GM04503 (cell line): ENCODE results near the gene DKC1.

Source experiments
- DNase-seq: peaks from one replicate; pipeline ENCODE4 v3.0.0-alpha.2; 2012; ENCODE audit warnings: low read depth

Gene DKC1

DNA sequence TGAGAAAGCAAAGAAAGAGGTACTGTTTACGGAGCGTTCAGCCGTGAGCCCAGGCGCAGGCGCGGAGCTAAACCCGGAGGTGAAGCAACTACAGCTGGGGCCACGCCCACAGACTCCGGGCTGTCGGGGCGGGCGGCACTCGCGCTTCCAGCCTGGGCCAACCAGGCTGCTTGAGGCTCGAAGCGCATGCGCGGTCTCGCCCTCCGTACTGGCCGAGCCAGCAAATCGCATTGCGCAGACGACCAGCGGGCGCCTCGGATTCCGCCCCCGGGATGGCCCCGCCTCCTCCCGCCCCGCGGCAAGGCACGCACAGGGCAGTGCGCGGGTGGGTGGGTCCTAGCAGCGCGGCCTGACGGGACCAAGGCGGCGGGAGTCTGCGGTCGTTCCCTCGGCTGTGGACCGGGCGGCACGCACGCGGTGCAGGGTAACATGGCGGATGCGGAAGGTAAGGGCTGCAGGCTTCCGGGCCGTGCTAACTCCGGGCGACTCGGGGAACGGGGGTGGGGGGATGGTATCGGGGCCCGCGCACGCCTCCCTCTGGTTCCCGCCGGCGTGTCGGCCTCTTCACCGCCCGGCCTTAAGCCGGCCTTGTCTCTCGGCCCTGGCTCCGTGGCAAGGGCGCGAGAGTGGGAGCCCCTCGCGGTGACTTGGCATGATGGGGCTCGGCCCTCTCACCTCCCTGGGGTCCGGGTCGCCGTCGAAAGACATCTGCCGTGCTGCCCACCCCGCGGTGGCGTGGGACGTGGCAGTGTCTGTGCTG, at the start of gene DKC1:
DKC1 (plus strand) TSS at position 328 of the 760 bp plus-strand sequence; CDS start at position 430, 102 bp downstream.
- DNase-seq = peak; percentile 50

DNA sequence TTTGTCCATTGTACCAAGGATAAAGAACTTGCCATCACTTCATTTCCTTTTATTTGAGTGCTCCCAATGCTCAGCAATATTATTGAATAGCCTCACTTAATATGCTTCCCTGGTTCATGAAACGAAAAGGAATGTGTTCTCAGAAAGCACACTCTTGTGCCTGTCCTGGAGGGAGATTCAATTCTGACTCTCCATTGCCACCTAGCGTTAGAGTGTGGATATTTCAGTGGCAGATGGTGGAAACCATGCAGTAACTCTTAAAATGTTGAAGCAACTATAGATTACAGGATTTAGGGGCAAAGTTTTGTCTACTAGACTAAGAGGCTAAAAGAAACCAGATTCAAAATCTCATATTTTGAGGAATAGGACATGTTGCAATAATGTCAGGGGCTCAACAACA, 47.7 kb upstream of the DKC1 start:
- DNase-seq = no peak

DNA sequence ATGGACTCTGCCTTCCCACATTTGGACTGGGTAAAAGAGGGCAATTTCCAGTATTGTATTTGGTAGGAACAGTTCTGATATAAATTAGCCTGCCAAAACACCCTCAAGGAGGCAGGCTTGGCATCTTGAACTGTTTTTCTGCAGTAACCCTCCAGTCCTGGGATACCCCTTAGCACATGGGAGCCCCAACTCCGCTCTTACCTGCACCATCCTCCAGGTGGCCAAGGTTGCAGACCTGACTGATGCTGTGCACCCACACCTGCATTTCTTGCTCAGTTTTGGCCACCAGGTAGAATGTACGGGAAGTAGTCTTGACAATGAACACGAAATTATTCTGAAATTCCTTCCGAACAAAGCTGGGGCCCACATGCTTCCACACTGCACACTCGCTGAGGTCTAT, 46.8 kb upstream of the DKC1 start:
- DNase-seq = no peak

DNA sequence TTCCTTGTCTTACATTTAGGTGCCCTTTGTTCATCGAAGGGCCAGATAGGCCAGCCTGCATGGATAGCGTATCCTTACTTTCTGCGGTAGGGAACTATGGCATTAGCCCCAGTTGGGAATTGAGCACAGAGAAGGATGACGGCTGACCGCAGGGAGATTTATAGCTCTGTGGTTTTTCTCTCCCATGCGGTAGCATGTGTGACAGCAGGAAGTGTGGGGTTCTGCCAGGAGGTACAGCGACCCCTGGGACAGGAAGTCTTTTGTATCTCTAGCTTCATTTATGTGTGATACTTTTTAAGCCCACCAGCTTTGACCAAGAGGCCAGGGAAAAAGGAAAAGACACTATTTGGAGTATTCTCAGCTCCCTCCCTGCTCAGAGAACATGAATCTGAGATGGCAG, 44.8 kb upstream of the DKC1 start:
- DNase-seq = no peak

DNA sequence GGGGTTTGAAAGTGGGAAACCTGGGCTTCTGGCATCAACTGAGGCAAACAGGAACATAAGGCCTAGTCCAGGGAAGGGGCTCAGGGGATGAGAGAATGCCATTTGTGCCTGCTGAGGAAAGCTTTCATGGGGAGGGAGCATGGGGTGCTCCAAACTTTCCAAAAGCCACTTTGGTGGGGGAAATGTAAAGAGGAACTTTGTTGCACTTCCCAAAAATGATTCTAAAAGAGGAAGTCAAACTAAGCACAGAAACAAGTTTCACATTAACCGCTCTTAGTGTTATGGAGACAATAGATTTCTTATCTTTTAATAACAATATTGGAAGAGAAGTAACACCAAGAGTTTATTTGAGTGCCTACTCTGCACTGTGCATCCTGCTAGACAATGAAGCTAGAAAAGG, 44.0 kb upstream of the DKC1 start:
- no peak for DNase-seq

DNA sequence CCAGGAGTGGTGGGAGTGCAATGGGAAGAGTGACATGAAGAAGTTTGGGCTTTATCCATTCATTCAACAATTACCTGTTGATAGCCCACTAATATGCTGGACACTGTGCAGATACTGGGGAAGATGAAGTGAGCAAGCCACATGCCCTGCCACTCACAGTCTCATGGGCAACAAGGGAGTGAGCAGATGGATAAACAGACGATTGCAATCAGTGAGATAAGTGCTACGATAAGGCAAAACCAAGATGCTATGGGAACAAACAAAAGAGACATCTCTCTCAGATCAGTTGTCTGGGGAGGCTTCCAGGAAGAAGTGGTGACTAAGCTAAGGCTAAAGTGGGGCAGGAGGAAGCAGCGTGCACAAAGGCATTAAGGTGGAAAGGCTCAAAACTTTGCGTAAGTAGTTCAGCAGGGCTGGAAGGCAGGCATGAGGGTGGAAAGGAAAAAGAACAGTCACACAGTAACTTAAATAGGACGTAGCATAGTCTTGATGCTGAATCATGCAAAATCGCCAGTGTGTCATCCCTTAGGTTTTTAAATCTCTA, 43.5 kb upstream of the DKC1 start:
- DNase-seq = no peak

DNA sequence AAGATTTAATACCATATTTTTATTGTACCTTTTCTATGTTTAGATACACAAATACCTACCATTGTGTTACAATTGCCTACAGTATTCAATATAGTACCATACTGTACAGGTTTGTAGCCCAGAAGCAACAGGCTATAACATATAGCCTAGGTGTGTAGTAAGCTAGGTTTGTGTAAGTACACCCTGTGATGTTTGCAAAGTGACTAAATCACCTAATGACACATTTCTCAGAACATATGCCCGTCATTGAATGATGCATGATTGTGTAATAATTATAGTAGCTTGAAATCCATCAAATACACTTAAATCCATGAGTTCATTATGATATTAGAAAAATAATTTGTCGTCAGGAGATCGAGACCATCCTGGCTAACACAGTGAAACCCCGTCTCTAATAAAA, 42.6 kb upstream of the DKC1 start:
- no peak for DNase-seq

DNA sequence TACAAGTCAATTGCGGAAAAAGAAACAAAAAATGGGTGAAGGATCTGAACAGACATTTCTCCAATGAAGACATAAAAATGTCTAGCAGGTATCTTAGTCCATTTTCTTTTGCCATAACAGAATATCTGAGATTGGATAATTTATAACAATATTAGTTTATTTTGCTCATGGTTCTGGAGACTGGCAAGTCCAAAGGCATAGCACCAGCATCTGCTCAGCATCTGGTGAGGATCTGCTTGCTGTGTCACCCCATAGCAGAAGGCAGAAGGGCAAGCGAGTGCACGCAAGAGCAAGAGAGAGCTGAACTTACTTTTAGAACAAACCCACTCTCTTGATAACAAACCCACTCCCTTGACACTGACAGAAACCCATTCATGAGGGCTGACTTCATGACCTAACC, 41.5 kb upstream of the DKC1 start:
- no peak for DNase-seq

DNA sequence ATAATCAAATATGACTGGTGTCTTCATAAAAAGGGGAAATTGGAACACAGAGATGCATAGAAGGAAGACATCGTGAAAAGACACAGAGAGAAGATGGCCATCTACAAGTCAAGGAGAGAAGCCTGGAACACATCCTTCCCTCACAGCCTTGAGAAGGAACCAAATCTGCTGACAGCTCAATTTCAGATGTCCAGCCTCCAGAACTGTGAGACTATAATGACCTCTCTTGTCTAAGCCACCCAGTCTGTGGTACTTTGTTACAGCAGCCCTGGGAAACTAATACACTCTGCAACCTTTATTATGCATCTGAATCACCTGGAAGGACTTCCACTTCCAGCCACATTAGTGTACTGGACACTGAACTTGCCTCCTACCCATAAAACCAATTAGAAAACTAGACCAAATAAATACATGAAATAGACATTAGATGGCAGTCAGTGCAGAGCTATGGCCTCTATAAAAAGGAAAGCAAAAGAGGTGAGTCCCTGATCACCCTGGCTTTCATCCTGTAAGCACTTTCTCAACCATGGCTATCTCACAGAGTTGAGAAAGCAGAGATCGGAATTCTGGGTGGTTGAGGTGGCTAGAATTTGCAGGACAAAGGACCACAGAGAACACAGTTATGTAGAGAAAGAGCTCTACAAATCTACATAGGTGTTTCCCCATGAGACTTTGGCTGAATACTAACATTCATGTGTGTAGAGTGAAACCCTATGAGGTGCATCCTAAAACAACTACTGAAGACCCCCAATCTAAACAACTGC, 37.5 kb upstream of the DKC1 start:
- DNase-seq = no peak

DNA sequence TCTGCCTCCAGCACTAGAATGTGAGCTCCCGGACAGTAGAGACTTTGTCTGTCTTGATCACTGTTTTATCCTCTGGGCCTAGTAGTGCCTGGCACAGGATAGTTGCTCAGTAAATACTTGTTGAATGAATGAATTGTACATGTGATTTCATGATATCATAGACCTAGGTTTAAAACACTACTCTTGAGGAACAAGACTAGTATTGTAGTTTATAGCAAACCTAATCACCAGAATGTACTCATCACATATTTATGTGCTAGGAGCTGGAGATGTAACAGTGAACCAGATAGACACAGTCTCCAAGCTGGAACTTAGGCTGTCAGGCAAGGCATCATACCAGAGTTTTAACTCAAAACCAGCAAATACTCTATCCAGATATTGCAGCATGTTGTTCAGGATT, 35.2 kb upstream of the DKC1 start:
- DNase-seq = no peak

DNA sequence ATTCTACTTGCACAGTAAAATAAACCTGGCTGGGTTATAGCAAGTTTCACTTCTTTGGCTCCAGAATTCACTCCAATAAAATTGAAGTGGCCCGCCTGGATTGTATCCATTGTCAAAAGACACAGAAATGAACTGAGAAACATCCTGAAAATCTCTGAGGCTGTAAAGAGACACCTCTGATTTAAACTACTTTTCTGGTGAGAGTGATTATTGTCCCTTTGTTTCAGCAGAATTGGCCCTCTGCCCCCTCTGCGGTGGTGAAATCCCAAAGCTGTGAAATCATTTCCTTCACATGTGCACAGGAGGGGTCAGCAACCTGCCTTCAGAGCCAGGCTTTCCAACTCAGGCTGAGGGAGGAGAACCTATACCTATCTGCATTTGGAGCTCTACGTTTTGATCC, 34.8 kb upstream of the DKC1 start:
- no peak for DNase-seq

DNA sequence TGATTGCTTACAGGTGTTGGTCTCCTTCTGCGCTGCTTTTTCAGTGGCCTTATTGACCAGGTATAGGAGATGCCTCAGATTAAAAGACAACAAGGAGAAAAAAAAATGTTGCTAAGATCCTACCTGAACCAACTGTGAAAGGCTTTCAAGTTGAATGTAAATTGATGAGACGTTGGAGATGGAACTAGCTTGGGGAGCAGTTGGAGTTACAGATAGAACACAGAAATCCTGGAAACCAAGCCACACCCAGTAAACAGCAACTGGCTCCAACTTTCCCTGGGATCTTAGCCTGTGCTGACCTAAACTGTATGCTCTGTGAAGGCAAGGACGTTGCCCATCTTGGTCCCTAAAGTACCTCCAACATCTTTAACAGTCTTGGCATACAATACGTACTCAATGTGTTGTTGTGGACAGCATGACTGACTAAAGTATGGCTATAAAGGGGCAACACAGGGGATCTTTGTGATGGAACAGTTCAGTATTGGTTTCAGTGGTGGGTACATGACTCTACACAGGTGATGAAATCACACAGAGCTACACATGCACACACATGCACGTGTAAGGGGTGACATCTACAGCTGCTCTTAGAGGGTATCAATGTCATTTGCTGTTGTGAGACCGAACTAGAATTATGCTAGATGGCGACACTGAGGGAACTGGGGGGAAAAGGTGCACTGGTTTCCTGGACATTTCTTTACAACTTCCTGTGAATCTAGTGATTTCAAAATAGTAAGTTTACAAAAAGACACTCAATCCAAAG, 34.1 kb upstream of the DKC1 start:
- DNase-seq = no peak

DNA sequence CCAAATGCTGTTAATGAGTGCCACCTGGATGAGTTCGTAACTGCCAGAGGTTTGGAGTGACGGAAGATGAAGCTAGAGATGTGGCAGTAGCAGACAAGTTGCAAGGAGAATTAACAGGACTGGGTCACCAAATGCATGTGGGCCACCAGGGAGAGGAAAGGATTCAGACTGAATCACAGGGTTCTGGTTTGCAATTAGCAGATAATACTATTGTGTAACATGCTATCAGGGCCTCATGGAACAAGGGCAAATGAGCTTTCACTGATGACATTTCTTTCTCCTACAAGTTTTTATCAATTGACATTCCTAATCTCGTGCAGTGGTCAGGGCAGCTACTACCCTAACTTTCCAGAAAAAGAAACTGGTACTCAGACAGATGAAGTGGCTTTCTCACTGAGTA, 33.2 kb upstream of the DKC1 start:
- no peak for DNase-seq

DNA sequence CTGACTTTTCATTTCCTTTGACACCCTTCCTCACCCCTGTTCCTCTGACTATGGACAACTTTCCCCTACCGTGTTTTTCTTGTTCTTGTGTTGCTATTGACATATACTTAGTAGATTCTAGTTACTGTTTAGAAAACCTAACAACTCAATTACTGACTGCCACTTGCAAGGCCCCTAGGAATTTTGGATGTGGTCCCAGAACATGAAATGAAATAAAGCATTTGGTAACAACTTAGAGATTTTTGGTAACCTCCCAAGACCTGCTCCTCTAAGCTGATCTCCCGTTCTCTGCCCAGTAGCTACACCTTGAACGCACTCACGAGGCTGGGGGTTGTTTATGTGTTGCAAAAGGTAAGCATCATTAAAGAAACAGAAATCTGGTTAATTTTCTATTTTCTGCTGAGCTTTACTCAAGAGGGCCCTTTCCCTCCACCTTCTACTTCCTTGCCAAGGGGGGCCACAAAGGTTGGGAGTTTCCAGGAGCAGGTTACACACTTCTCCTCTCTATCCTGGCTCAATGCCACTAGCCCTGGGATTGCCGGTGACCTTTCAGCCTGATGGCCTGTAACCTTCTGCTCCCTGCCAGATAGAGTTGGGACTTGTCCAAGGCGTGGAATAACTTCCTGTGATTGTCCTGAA, 32.3 kb upstream of the DKC1 start:
- peak; percentile 57 for DNase-seq

DNA sequence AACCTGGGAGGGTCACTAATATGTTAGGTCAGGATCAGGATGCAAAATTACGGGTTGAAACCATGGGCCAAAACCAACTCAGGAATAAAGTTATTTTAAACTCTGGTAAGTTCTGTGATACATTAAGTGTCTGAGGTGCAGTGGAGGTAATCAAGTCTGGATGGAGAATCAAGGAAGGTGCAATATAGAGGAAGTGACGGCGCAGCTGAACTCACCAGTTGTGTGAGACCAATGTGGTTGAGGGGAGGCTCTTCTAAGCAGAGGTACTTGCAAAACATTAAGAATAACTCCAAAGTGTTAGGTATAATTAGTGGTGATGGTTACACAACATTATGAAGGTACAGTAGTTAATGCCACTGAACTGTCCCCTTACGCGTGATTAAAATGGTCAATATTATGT, 31.5 kb upstream of the DKC1 start:
- DNase-seq = no peak

DNA sequence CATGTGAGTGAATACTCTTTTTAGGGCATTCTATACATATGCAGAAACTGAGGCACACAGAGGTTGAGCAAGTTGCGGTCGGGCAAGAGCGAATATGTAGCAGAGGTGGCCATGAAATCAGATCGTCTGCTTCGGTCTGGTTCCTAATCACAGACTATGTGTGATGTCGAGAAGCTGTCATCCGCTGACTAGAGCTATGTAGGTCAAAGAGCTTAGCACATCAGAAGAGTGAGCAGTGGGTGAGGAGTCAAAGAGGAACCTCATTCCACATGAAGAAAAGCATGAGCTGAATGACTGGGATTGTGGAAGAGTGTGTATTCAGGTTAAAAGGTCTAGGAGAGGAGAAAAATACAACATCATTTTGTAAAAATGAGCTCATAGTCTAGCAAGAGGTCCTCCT, 30.8 kb upstream of the DKC1 start:
- no peak for DNase-seq

DNA sequence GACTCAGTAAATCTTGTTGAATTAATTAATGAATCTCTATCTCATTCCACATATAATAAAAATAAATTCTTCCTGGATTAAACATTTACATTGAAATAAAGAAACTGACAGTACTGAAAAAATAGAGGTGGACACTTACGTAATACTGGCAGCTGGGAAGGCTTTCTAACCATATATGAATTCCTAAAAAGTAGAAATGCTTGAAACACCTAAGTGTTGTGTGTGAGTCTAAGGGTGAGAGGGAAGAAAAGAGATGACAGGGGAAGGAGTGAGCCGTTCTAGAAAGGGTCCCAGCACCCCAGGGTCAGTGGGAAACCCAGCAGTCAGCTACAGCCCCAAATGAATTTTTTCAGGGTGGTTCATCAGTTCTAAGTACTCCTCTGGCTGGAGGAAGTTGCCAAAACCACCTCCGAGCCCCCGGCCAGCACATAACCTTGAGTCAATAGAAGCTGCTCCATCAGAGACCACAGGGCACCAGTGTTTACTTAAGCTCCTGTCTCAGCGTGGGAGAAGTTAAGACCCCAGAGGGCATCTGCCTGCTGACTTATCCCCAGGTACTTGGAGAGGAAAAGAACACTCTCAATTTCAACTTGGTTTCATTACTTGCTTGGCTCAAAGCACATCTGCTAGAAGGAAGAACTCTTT, 30.1 kb upstream of the DKC1 start:
- no peak for DNase-seq

DNA sequence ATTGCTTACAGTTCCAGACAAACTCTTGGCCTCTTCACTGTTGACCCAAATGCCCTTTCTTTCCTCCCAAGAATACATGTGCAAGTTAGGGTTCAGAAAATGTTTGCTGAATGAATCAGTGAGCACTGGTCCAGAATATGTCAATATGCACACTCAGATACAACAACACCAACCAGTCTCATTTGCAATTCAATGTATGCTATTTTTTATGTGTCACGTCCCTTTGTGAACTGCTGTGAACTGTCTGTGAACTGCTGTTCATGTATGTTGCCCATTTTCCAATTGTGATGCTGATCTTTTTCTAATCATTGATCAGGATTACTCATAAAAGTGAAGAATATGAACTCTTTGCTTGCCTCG, 29.6 kb upstream of the DKC1 start:
- no peak for DNase-seq

DNA sequence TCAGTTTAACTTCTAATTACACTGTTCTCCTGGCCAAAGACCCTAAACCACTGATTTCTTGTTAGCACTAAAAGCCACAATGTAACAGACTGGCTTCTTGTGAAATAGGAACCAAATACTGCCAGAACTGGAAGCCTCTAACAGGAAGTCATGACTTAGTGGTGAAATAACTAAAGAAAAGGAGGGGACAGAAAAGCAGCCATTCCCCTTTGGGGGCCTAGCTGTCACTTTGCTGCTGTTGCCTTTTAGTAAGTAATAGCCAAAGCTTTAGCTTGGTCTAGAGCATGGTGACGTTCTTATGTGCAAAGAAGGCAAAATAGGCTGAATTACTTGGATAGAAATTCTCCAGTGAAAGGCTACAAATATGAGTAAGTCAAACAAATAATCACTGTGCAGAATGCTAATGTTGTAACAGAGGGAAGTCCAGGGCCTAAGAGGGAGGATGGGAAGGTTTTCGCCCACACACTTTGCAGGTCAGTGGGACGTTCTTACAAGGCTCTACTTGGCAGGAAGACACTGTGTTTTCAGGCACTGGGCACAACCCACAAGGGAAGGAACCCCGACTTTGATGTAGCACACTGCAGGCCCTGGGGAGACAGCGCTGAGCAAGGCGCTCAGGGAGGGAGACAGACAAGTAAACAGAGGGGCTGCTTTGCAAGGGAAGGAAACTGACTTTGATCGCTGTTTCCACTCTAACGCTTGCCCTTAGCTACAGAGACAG, 28.4 kb upstream of the DKC1 start:
- no peak for DNase-seq

DNA sequence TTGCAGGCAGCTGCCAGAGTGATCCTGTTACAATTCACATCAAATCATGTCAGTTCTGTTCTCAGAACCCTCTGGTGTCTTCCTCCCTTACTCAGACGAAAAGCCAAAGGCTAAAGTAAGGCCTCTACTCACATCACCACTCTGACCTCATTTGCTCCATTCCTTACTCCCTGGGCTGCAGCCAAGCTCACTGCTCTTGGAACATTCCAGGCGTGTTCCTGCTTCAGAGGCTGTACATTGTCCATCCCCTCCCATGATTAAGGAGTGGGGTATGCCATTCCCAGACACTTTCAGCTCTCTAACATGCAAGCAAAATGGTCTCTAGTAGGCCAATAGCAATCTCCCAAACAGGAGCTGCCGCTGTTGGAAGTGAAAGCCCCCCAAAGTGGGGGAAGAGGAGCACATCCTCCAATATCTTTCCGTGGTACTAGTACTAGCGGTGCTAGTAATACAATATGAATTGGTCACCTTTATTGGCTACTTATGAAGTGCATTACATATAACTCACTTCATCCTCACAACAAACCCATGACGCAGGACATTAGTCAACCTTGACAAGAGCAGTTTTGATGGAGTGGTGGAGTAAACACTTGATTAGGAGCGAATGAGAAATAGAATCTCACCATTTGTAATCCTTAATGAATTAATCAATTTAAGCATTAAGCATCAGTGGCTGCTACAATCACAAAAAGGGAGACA, 26.8 kb upstream of the DKC1 start:
- DNase-seq = peak; percentile 71
